Mesodermal cell (in vitro differentiated cells): ENCODE data around the gene GNAQ.

Experiments used
- H3K27ac ChIP-seq: 2 replicates; pipeline ENCODE4 v1.7.0; 2013; ENCODE audit warnings: mild to moderate bottlenecking, low read depth, low read length, moderate library complexity; ENCODE audit not compliant: severe bottlenecking
- H3K36me3 ChIP-seq: 2 replicates; pipeline ENCODE4 v1.7.1; 2013; ENCODE audit warnings: mild to moderate bottlenecking, low read length, moderate library complexity; ENCODE audit not compliant: control insufficient read depth, insufficient read depth
- H3K4me1 ChIP-seq: one replicate; pipeline ENCODE4 v1.7.1; 2013; ENCODE audit warnings: mild to moderate bottlenecking, low read length; ENCODE audit not compliant: insufficient read depth, control insufficient read depth, poor library complexity, severe bottlenecking
- H3K4me3 ChIP-seq: 2 replicates; pipeline ENCODE4 v1.7.0; 2013; ENCODE audit warnings: low read length, control low read depth, mild to moderate bottlenecking; ENCODE audit not compliant: insufficient read depth, poor library complexity, severe bottlenecking; ENCODE audit errors: extremely low read depth
- H3K9me3 ChIP-seq: 2 replicates; pipeline ENCODE4 v1.7.1; 2013; ENCODE audit warnings: mild to moderate bottlenecking, low read length, moderate library complexity; ENCODE audit not compliant: control insufficient read depth
- WGBS, 2 experiments: methylation state at CpG; one replicate each; pipeline ENCODE4 v1.1.5; 2013; ENCODE audit warnings: missing lambda C conversion rate in 2 of 2; ENCODE audit not compliant: insufficient coverage in 2 of 2; 5-methylcytosine and 5-hydroxymethylcytosine counted together

GNAQ gene

DNA sequence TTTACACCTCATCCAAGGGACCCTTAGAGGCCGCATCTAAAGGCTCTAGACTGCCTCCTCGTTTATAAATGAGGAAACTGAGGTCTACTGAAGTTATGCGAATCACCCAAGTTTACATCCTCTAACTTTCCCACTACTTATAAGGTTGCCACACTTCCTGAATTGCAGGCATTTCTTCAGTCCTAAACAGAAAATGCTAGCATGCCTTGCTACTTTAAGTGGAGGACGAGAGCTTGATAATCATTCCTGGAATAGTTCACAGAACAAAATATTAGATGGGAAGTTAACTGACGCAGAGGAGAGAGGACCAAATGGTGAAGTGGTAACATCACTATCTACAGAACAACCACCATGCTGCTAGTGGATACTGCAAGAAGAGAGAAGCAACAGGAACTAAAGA is 85.8 kb downstream of the GNAQ start:
- no peaks in the 10 kb centered on the region for H3K36me3 ChIP-seq
- WGBS, 2 experiments: 92 to 100% methylated on average over 2 of the region's 5 CpGs
- no peak overlapping the region for H3K4me3 ChIP-seq
- H3K27ac ChIP-seq: no peak overlapping the region
- no peaks in the 10 kb centered on the region for H3K9me3 ChIP-seq
- H3K4me1 ChIP-seq: peaks cover 27% of the 10 kb centered on the region

DNA sequence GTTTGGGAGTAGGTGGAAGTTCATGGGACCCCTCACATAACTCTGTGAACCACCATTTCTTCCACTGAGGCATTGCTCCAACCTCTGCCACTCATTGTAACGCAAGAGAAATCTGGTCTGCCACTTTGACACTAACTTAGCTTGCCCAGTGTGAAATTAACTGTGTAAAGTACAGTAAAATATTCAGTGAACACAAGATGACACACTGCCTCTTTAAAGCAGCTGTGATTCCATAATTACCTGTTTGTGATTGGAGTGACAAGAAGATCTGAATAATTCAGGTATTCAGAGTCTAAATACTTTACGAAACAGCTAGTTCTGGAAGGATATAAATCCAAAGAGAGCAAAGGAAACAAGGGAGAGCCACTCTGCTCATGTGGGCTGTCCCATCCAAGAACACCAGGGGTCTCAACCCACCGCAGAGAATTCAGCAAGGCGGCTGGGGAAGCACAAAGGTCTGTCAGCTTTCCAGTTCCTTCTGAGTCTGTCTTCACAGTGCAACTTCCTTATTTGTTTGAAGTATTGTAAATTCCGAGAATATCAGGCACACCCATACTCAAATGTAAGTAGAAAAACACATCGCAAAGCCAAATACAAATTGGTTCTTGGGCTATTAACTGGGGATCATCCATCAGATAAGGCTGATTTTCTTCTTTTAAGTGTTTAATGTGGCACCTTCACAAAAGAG is 86.9 kb downstream of the GNAQ start:
- Histone ChIP-seq H3K36me3 (no peaks in the 10 kb centered on the region), H3K4me1 (peaks cover 27% of the 10 kb centered on the region)

DNA sequence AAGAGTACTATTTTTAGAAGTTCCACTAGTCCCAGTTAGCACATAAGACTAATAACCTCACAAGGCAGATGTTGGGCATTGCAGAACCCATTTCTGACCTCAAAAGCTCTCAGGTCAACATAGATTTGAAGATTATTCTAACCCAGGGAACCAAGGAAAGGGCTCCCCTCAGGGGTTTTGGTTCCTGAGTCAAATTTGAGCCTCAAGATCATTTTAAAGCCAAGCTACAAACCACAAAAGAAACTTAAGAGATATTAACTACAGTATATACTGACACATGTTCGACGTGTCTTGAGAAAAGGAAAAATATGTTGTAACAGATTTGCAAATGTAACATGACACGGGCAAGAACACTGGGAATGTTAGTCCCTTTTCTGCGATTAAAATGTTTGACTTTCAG is 88.6 kb downstream of the GNAQ start:
- Histone ChIP-seq H3K9me3 (no peaks in the 10 kb centered on the region), H3K4me3 (no peak overlapping the region), H3K27ac (no peak overlapping the region), H3K4me1 (peaks cover 27% of the 10 kb centered on the region), H3K36me3 (no peaks in the 10 kb centered on the region)
- WGBS, 2 experiments: 70% methylated on average over 3 of the region's 4 CpGs; no CpG with 5 or more reads in 1 of the 2 experiments

More for the DNA sequence above, 86.9 kb downstream of the GNAQ start:
- 48 to 49% methylated on average over 3 to 6 of the region's 6 CpGs for WGBS, 2 experiments
- H3K4me3 ChIP-seq: no peak overlapping the region
- H3K27ac ChIP-seq: no peak overlapping the region
- no peaks in the 10 kb centered on the region for H3K9me3 ChIP-seq

DNA sequence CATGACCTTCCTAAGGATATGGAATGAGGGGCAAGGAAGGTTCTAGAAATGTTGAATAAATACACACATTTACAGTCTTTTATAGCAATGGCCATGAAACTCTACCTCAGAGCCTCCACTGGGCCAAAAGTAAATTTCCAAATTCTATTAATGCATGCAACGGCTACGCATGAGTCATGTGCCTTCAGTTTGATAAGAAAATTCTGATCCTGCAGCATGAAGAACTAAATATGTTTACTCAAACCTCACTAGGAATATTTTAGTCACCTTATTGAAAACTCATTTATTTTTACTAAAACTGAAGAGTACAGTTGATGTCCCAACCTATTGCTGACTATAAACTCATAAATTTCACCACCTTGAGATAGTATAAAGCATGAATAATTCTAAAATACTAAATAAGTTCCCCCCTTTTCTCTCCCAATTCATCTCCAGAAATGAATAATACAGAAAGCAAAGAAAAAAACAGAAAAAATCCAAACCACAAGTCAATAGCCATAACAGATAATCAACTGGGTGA is 92.4 kb downstream of the GNAQ start:
- no peak overlapping the region for H3K4me3 ChIP-seq
- 92% methylated on average over 2 of the region's 2 CpGs; no CpG with 5 or more reads in 1 of the 2 experiments for WGBS, 2 experiments

DNA sequence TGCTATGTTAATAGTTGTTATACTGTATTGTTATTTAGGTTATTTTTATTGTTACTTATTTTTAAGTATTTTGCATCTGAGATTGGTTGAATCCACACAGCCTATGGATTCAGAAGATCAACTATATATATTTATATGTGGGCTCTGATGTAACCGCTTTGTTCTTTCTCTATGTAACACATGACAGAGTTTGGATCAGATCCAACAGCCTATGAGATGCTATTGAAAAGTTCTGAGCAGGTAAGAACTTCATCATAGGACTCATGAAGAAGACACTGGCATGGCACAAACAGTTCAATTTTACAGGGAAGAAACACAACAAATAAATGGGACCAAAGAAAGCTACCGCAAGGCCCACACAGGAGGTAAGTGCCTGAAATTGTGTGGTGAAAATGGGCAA is 93.4 kb downstream of the GNAQ start:
- Histone ChIP-seq H3K9me3 (no peaks in the 10 kb centered on the region), H3K4me1 (peaks cover 3% of the 10 kb centered on the region)
- 96 to 100% methylated on average over 1 to 2 of the region's 2 CpGs for WGBS, 2 experiments

More for the DNA sequence above, 92.4 kb downstream of the GNAQ start:
- no peaks in the 10 kb centered on the region for H3K4me1 ChIP-seq
- peaks cover 3% of the 10 kb centered on the region for H3K36me3 ChIP-seq
- H3K27ac ChIP-seq: no peak overlapping the region
- H3K9me3 ChIP-seq: no peaks in the 10 kb centered on the region

DNA sequence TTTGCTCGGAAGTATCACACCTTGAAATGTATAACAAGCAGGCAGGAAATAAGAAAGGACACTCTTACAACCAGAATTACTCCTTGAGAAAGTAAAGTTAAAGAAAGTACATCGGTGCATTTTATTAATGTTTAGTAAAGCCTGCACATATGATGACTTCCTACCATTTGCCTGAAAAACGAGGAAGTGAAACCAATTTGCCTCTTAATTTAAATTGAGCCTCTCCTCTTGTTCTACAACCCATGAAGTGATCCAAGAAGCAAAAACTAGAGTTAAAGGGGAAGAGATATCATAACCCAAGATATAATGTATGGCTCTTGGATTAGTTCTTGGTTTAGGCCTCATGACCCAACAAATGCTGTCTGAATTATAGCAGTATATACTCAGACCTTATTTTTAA is 95.6 kb downstream of the GNAQ start:
- Histone ChIP-seq H3K27ac (no peak overlapping the region), H3K9me3 (no peaks in the 10 kb centered on the region), H3K4me3 (no peak overlapping the region), H3K36me3 (peaks cover 3% of the 10 kb centered on the region), H3K4me1 (peaks cover 3% of the 10 kb centered on the region)
- WGBS, 2 experiments: 80% methylated on average over 1 of the region's 3 CpGs; no CpG with 5 or more reads in 1 of the 2 experiments

More for the DNA sequence above, 93.4 kb downstream of the GNAQ start:
- peaks cover 3% of the 10 kb centered on the region for H3K36me3 ChIP-seq
- no peak overlapping the region for H3K27ac ChIP-seq
- no peak overlapping the region for H3K4me3 ChIP-seq

DNA sequence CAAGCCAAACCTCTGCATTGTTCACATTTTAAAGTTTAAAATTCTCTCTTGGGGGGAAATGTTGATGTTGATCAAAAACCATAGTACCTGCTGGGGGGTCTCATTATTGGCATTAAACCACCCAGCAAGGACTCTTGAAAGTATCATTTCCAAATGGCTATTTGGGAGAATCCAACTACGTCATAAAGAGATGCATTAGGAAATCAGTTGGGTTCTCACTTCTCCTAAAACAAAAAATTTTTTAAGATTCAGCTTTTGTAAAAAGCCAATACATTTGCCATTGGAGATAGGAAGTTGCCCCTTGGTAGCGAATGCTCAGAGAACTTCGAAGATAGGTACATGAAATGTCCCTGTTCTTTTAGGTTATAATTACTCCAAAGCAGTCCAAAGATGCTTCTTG is 96.4 kb downstream of the GNAQ start:
- WGBS, 2 experiments: 100% methylated on average over 2 of the region's 3 CpGs
- Histone ChIP-seq H3K9me3 (no peaks in the 10 kb centered on the region), H3K36me3 (peaks cover 3% of the 10 kb centered on the region), H3K4me3 (no peak overlapping the region), H3K27ac (no peak overlapping the region), H3K4me1 (peaks cover 3% of the 10 kb centered on the region)

DNA sequence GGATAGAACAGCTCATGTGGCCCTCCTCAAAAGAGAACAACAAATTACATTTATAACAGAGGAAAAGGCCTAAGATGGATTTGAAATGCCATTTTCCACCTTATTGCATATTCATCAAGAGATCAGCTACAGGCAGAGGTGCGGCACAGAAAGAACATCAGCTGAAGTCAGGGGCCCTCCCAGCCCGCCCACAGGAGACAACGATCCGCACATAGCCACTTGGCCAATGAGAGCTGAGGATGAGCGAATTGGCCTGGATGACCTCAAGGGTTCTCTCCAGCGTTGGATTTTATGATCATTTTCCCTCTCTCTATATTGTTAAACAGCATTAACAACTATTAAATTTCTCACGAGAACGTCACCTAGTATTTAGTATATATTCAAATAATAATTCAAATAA is 97.6 kb downstream of the GNAQ start:
- Histone ChIP-seq H3K4me3 (no peak overlapping the region), H3K27ac (no peak overlapping the region), H3K9me3 (no peaks in the 10 kb centered on the region), H3K36me3 (peaks cover 3% of the 10 kb centered on the region), H3K4me1 (peaks cover 3% of the 10 kb centered on the region)
- WGBS, 2 experiments: 93 to 97% methylated on average over 4 to 5 of the region's 8 CpGs

DNA sequence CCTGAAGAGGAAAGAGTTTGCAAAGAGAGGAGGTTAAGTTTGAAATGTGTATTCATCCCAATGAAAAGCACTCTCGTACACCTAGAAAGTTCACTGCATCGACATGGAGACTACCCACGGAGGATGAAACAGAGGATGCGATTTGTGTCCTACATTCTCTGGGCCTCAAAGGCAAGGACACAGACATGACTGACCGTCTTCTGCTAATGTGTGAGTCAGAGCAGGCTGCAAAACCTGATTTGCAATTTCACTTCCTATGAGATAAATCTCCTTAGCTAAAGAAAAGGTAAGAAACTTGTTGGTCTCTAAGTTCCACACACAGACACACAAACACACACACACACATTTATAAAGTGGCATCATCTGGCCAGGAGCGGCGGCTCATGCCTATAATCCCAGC is 98.6 kb downstream of the GNAQ start:
- Histone ChIP-seq H3K36me3 (peaks cover 3% of the 10 kb centered on the region), H3K9me3 (no peaks in the 10 kb centered on the region), H3K4me3 (no peak overlapping the region), H3K27ac (no peak overlapping the region), H3K4me1 (peaks cover 3% of the 10 kb centered on the region)
- WGBS, 2 experiments: 94 to 96% methylated on average over 5 of the region's 7 CpGs

DNA sequence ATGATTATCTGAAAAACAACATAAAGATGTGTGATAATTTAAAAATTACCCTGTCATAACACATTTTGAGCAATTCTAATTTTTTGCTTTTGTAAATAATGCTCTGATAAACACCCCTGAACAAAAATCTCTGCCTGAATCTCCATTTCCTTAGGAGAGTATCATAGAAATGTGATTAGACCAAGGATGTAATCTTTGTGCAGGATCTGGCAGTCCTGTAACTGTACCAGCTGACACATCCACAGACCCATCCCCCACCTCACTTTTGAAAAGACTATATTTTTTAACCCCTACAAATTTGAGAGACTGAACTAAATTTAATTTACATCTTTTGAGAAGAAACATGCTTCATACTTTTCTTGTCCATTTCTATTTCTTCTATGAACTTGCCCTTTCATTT is 101.7 kb downstream of the GNAQ start:
- no peak overlapping the region for H3K27ac ChIP-seq

DNA sequence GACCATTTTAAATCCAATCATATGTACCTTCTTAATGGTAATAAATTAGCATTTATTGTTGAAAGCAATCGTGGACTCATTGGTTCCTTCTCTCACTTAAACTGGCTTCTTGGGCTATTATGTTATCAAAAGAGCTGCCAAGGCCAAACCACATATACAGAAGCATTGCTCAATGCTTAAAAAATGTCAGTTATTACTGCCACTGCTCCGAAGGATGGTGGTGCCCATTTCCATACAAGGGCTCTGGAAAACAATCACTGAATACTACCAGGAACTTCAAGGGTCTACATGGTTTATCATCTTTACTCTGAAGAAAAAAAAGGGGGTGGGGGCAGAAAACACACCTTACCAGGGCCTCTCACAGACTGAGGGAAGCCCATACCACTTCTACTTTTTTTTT is 104.3 kb downstream of the GNAQ start:
- 100% methylated on average over 1 of the region's 2 CpGs; no CpG with 5 or more reads in 1 of the 2 experiments for WGBS, 2 experiments

More for the DNA sequence above, 101.7 kb downstream of the GNAQ start:
- Histone ChIP-seq H3K9me3 (no peaks in the 10 kb centered on the region), H3K36me3 (peaks cover under 1% of the 10 kb centered on the region), H3K4me1 (peaks cover 19% of the 10 kb centered on the region), H3K4me3 (no peak overlapping the region)

More for the DNA sequence above, 104.3 kb downstream of the GNAQ start:
- Histone ChIP-seq H3K27ac (no peak overlapping the region), H3K4me1 (peaks cover 15% of the 10 kb centered on the region), H3K4me3 (no peak overlapping the region), H3K36me3 (no peaks in the 10 kb centered on the region), H3K9me3 (no peaks in the 10 kb centered on the region)
